Vagina (tissue), 2 donors: ENCODE measurements around the gene CNST.

Source experiments
- CTCF ChIP-seq, 3 experiments: fragments of 450-650 bp in 2 of 3; fragments of 200-600 bp in 1 of 3; sonication (generic) in 1 of 3; IDR thresholded peaks; one replicate each; pipeline ENCODE4 v1.5.1; 2017 to 2019; ENCODE audit warnings: antibody characterized with exemption in 3 of 3, mild to moderate bottlenecking in 2 of 3, moderate library complexity in 2 of 3
- POLR2A ChIP-seq, 2 donors: fragments of 450-650 bp; IDR thresholded peaks; one replicate each; pipeline ENCODE4 v1.6.1; 2017; ENCODE audit warnings: antibody characterized with exemption in 2 of 2, mild to moderate bottlenecking in 2 of 2, moderate library complexity in 2 of 2

GRCh38 chr1:246583056-246583440, 16.8 kb downstream of the CNST start:
- TF ChIP-seq CTCF (IDR thresholded peaks at IDR 0.05), result no peak
- TF ChIP-seq POLR2A (IDR thresholded peaks at IDR 0.05), result no peak
